NCI-H345 treated with DMSO at 0.1 percent for 48 hours (cell line): ENCODE results near the gene NCOA6.

Source experiments
- DNase-seq: peaks from one replicate; lab custom pipeline; 2025; ENCODE audit not compliant: unreplicated experiment; lab: John Stamatoyannopoulos, UW

The NCOA6 gene

DNA sequence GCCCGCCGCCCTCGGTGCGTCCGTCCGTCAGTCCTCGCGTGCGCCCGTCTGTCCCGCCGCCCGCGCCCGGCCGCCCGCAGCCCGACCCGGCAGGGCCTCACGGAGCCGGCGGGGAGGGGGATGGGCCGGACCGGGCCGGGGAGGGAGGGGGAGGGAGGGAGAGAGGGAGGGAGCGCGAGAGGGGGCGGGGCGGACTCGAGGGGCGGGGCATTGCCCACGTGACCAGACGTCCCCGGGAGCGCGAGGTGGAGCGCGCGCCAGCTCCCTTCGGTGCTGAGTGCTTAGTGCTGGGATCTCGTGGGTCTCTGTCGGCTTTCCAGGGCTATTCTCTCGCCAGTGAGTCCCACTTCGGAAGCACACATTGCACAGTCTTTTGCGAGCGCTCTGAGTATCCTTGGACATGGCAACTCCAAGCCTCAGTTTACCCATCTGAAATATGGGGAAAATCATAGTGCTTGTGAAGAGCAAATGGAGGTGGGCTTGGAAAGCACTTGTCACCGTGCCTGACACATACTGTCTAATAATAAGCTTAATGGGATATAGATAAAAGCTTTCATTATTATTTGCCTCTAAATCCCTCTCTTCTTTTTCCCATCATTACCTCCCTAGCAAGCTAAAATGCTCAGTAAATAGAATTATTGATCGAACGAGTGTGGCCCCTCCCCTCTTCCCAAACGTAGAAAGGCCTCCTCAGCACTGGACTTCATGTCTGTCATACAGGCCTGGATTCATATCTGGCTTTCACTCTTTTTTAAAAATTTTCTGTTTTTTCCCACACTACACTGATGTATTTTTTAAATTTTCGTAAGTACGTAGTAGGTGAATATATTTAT is at the start of gene NCOA6:
Gene NCOA6, minus strand, starts transcription at position 122 of the 833 bp plus-strand sequence. CDS start 43,296 bp downstream, outside the sequence.
- DNase-seq: peak; percentile 69

DNA sequence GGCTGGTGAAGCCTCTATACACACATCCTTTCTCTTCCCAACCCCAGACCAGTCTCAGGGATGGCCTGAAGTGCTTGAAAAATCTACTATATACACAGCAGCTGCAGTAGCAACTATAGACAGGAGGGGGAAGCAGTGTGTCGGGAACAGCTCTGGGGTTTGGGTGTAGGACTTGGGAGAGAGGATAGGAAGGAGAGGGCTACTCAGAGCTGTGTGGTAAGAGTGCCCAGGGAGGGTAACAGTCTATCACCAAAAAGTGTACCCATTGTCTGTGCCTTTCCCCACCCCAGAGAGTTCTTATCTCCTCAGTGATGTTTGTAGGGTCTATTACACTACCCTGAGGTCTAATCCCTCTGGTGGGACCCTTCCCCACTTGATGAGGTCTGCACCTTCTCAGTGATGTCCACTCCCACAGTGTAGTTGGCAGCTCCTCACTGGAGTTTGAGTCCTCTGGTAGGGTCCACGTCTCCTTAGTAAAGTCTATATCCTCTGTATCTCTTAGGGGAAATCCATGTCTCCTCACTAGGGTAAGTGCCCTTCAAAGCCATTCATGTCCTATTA is 48.7 kb upstream of the NCOA6 start:
- DNase-seq: peak; percentile 89

DNA sequence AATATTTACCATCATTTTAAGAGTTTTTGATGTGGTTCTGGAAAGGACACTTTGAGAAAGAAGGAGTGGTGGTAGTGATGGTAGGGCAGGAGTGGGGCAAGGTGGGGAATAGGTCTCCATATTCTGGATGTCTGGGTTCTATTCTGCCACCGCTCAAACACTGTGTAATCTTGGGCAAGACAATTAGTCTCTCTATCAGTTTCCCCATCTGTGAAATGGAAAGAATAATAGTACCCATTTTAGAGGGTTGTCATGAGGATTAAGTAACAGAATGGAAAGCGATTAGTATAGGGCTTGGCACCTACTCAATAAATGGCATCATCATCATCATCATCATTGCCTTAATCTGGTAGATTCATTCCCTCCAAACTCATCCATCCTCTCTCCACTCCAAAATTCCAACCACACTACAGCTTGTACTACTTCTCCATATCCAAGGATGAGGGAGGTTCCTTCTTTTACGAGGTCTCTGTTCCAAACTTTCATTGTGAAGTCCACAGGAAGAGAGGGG is 48.2 kb upstream of the NCOA6 start:
- DNase-seq: no peak

DNA sequence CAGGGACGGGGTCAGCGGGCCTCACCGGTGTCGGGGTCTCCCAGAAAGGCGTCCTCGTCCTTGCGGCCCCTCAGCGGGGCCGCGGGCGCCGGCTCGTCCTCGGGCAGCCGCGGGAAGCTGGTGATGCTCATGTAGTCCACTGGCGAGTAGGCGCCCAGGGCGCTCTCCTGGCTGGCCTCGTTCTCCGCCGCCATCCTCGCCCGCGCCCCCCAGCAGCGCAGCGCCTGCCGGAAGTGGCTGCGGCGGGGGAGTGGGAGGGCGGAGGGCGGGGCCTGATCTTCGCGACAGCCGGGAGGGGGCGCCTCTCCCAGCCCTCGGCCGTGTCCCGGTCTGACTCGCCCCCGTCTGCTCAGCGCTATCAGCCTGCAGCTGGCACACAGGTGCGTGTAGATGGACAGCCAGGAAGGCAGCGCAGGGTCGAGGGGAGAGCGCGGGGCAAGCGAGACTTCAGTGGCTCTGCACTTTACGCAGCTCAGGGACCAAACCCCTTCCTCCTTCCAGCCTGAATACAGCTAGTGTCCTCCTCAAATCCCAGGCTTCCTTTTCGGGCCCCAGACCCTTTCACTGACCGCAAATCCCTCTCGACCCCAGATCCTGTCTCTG is 47.3 kb upstream of the NCOA6 start, which contains the start of gene GGT7:
Gene GGT7, minus strand, starts transcription at position 235 of the 603 bp plus-strand sequence. Its CDS starts 41 bp downstream, at position 194.
- peak; percentile 87 for DNase-seq

DNA sequence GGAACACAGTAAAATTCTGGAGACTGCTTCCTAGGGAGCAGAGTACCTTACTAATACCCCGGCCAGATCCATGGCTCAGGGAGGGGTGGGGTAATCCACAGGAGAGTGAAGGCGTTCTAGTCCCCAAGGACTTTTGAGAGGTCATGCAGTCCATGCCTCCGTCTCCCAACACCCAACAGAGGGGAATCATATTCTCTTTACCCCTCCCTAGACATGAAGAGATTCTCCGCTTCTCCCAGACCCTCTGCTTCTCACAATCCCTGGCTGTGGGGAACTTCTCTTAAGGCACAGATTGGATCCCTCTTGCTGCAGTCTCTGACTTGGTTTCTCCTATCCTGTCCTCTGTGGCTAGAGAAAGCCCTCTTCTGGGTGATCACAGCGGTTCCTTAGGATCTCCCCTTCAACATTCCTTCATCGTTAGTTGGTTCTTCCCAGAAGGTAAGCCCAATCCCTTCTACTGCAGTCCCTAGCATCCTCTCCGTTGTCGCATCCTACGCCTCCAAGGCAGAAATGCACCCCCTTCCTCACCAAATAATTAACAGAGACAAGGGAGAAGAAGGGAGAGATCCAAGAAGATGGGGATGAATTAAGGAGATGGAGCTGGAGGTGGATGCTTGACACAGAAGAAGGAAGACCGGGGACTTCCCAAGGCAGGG is 46.6 kb upstream of the NCOA6 start:
- no peak for DNase-seq

DNA sequence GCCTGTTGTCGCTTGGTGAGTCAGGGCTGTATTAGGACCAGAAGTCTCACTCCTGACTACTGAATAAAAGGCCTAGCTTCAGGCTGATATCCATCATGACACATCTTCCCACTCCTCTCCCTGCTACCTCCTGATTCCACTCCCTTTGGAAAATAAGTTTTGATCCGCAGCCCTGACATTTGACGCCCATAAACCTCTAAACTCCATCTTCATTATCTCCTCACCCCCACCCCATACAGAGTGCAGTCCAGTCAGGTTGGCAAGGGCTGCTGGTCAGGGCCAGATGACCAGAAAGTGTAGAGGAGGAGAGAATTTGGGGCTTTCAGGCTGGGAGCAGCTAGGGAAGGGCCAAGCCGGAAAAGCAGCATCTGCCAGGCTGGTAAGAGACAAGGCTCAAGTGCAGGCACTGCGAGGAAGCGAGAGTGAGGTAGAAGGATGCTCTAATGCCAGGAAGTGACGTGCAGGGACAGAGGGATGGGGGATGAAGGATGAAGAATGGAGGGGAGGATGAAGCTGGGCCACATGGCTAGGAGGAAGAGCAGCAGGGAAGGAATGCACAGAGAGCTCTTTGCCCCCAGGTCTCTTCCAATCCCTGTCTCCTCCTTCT is 46.0 kb upstream of the NCOA6 start:
- no peak for DNase-seq

DNA sequence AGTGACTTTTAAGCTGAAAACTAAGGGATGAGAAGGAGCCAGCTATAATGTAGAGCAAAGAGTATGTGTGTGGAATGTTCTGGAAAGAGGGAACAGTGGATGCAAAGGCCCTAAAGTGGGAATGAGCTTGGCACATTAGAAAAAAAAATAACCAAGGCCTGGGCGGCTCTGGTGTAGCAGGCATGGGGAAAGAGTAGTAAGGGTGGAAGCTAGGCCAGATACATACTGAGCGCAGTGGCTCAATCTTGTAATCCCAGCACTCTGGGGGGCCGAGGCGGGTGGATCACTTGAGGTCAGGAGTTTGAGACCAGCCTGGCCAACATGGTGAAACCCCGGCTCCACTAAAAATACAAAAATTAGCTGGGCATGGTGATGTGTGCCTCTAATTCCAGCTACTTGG is 38.8 kb upstream of the NCOA6 start:
- no peak for DNase-seq

DNA sequence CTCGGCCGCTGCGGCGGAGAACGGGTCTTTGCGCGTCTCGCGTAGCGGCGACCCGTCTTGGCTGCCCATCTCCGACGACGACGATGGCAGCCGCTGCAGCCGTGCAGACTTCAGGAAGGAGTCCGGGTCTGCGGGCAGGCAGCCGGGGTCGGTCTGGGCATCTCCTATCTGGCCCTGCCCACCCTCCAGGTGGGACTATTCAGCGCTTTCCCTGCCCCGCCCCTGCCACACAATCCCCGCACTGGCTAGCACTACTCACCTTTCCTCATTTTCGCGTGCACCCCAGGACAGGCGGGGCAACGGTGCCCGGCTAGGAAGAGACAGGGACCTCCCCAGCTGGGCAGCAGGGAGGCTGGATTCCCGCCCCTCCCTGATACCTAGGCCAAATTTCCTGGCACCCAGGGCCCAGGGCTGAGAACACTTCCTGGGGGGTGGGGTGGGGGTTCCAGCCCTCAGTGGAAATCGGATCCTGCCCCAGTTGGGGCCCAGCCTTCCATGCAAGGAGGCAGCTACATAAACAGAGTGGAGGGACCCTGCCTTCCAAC is 38.0 kb upstream of the NCOA6 start:
- no peak for DNase-seq

DNA sequence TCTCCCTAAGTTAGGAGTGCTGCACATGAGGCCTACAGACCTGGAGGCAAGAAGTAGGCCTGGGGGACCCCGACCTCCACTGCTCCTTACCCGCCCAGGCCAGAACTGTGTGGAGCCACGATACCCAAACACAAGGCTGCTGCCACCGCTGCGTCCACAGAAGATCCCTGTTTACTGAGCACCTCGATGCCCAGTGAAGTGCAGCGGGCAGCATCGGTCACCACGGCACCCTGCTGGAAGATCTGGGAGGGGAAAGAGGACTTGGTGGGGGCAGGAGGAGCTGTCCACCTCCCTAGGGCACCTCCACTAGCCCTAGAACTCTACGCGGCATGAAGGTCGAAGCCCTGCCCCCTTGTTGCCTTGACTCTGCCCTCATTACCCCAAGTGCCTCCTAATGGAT is 37.3 kb upstream of the NCOA6 start:
- DNase-seq: no peak

DNA sequence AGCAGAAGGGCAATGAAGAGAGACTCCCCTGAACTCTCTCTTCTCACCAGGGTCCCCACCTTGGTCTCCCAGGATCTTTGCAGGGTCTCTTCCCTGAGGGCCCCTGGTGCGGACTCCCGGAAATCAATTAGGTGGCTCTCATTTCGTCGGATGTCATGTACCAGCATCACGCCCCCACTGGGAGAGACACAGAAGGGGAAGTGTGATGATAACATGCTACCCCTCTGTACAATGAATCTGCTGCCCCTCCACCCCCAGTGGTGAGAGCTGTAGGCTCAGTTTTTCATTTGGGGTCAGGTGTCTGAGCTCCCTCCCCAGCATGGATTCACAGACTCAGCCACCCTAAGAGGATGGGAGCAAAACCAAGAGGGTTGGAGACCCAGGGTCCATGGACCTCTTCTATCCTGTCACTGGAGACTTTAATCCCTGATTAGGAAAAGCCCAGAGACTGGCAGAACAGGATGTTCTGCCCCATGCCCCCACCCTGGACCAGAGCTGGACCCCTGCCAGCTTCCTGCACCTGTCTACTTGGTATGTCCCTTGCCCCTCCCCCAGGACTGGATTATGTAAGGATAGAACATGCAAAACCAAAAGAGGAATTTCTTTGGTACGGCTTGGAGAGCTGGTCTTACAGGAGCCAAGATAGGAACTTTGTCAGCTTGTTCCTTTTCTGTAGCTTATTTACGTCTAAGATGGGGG is 36.1 kb upstream of the NCOA6 start:
- no peak for DNase-seq

DNA sequence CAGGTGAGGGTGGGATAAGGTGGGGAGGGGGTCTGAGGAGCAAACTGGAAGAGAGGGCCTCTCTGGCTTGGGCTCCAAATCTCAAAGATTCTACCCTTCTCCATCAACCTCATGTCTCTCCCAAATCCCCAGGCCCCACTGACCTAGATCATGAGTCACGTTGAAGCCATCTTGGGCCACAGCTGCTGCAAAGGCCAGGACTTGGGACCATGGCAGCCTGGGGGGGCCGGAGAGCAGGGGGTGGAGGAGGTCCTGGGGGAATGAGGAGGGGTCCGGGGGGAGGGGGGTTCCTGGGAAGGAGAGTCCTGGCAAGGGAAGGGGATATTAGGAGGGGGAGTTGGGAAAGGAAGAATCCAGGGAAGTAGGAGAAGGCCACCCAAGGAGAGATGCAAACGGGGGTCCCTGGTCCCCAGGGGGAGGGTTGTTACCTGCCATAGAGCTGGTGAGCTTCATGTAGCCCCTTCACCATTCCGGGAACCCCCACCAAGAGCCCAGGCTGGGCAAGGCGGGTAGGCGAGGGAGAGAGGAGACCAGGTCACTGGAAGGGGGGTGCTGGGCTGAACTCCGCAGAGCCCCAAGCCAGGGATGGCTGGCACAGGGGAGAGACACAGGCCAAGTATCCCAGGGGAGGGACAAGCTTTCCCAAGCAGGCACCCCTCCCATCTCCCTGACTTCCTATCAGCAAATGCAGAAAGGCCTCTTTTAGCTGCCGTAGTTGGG is 34.5 kb upstream of the NCOA6 start:
- DNase-seq: no peak

DNA sequence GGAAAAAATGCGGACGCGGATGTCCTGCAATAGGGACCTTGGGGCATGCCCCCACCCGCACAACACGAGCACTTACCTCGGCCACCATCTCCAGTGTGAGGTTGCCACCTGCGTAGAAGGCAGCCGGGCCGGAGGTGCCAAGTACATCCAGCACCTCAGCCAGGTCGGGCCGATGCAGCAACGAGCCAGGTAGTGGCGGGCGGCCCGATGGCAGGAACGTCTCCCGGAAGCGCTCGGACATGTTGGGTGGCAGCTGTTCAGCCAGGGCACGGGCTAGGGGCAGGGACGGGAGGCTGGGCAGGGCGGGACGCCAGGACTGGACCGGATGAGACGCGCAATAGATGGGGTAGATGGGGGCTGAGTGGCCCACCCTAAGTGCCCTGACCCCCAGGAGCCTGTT is 33.9 kb upstream of the NCOA6 start:
- no peak for DNase-seq

DNA sequence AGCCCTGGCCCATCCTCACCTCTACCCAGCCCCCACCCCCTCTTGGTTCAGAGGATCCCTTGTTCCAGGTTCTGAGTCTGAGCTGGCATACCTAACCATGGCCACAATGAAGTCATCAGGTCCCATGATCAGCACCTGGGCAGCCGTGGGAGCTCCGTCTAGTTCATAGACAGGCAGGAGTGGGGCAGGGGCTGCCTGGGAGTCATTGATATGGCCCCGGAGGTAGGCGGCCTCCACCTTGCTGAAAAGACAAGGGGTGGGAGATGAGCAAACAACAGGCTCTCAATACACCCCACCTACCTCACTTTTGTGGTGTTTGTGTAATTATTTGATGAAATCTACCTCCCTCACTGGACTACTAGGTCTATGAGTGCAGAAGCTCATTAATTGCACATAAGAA is 26.8 kb upstream of the NCOA6 start:
- no peak for DNase-seq

DNA sequence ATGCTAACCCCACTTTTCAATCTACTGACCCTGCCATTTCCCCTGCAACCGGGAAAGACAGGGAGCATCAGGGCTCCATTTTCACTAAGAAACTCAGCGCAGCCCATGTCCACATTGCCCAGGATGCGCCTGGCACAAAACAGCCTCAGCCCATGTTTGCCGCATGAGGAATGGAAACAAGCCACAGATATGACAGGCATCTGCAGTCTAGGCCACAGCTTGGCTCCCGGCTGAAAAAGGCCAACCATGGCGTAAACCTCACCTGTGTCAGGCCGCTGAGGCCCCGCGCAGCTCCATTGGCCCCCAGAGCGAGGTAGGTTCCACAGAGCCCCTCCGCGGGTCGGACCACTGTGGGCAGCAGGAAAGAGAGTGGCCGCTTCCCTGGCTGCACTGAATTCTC is 25.5 kb upstream of the NCOA6 start:
- no peak for DNase-seq

DNA sequence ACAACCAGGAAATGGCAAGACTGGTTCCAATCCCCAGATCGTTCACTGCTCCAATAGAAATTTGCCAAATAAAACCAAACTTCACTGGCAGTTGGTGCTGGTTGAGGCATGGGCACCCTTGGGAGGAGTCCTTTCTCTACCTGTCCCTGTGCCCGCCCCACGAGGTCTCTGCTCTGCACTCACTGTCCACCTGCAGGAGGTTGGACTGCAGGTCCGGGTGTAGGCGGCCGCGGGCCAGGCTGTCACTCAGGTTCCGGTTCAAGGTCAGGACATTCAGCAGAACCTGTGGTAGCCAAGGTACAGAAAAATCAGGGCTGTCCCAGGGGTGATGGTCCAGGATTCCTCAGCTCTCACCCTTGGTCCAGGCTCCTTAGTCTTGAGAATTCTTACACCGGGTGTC is 24.3 kb upstream of the NCOA6 start:
- no peak for DNase-seq

DNA sequence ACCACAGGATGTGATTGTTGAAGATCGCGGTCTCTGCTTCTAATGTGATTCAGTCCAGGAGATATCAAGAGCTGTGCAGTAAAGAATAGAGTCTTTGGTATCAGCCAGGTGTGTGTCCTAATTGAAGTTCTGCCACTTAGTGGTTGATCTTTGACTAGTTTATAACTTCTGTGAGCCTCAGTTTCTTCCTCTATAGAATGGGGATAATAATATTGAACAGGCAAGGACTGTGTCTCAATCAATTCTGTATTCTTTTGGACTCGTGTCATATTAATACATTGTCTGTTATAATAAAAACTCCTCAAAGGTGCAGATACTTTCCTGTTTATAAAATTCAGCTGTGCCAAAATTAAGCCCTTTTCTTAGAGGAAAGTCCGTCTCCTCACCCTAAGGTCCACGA is 23.1 kb upstream of the NCOA6 start:
- no peak for DNase-seq

DNA sequence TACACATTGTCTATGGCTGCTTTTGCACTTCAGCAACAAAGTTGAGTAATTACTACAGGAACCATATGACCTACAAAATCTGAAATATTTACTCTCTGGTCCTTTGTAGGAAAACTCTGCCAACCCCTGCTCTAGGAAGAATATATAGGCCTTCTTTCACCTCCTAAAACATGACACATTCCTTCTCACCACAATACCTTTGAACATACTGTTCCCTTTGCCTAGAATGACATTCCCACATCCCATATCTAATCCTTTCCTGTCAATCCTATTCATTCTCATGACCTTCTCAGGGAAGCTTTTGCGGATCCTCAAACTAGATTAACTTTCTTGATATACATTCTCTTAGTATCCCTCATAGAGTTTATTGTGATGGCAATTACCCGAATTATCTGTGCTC is 18.0 kb upstream of the NCOA6 start:
- DNase-seq: no peak

DNA sequence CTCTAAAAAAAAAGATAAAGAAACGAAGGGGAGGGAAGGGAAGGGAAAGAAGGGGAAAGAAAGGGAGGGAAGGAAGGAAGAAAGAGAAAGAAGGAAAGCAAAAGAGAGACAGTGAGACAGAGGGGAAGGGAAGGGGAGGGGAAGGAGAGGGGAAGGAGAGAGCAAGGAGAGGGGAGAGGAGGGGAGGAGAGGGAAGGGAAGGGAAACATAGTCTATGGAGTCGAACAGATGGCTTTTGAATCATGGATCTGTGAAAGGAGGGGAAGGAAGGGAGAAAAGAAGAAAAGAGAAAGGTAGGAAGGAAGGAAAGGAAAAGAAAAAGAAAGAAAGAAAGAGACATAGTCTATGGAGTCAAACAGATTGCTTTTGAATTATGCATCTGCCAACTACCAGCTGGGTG is 16.7 kb upstream of the NCOA6 start:
- no peak for DNase-seq

DNA sequence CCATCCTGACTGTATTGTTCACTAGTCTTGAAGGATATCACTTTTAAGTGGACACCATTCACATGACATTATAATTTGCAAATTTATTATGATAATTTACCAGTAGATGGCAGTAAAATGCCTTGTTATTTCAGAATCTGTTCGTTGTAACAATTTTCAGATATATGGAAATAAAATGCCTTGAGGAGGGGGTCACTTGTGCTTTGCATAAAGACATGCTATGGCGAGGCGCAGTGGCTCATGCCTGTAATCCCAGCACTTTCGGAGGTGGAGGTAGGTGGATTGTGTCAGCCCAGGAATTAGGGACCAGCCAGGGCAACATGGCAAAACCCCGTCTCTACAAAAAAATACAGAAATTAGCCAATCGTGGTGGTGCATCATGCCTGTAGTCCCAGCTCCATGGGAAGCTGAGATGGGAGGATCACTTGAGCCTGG is 9.0 kb upstream of the NCOA6 start:
- peak; percentile 32 for DNase-seq

DNA sequence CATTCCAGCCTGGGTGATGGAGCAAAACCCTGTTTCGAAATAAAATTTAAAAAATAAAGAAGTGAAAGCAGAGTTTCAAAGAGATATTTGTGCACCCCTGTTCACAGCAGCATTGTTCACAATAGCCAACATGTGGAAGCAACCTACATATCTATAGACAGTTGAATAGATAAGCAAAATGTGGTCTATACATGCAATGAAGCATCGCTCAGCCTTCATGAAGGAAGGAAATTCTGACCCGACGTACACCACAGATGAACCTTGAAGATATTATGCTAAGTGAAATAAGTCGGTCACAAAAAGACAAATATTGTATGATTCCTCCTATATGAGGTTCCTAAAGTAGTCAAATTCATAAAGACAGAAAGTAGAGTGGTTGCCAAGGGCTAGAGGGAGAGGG is 6.5 kb upstream of the NCOA6 start:
- no peak for DNase-seq
